Kidney capillary endothelial cell (primary cell): ENCODE results near the gene NOVA1.
A peak's percentile ranks its signal among the peaks of the same experiment; 100 is the strongest.
"Not testable (repeated sequence)": the region's sequence is repeated elsewhere in the genome, so short reads cannot be mapped to it uniquely, and the experiment has no call there.

ENCODE experiments used
- DNase-seq: peaks from one replicate; pipeline ENCODE4 v3.0.0-alpha.2; 2018; ENCODE audit warnings: low spot score

Gene NOVA1

DNA sequence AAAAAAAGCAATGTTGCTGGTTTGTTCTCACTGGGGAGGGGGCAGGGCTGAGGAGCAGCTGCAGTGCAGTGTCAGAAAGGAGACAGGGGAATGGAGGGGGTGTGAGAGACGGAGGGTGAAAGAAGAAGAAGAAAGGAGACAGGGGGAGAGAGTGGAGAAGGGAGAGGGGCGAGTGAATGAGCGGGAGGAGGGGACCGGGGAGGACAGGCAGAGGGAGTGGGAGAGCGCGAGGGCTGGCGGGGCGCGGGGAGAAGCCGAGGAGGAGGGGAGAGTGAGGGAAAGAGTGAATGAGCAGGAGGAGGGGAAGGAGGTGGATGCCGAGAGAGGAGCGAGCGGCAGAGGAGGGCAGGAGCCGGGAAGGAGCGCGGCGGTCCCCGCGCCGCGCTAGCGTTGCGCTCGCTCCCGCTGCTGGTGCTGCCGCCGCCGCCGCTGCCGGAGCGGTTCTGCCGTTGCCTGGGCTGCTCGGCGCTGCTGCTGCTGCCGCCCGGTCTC is at the start of gene NOVA1:
Gene NOVA1 (minus strand): TSS at position 445 of the 492 bp plus-strand sequence. CDS start 597 bp downstream, outside the sequence.
- DNase-seq, result peak; percentile 15

DNA sequence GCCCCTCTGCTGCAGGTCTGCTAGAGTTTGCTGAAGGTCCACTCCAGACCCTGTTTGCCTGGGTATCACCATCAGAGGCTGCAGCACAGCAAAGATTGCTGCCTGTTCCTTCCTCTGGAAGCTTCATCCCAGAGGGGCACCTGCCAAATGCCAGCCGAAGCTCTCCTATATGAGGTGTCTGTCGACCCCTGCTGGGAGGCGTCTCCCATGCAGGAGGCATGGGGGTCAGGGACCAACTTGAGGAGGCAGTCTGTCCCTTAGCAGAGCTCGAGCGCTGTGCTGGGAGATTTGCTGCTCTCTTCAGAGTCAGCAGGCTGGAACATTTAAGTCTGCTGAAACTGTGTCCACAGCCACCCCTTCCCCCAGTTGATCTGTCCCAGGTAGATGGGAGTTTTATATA is 47.2 kb upstream of the NOVA1 start:
- not testable (repeated sequence) for DNase-seq

- DNase-seq, result no peak
Observed at GRCh38 chr14:26636561-26636960, 38.7 kb upstream of the NOVA1 start.

DNA sequence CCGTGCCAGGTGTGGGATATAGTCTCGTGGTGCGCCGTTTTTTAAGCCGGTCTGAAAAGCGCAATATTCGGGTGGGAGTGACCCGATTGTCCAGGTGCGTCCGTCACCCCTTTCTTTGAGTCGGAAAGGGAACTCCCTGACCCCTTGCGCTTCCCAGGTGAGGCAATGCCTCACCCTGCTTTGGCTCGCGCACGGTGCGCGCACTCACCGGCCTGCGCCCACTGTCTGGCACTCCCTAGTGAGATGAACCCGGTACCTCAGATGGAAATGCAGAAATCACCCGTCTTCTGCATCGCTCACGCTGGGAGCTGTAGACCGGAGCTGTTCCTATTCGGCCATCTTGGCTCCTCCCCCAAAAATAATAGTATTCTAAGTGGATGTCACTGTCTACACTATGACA is 37.1 kb upstream of the NOVA1 start:
- not testable (repeated sequence) for DNase-seq

- DNase-seq, result no peak
Observed at GRCh38 chr14:26626256-26626655, 28.4 kb upstream of the NOVA1 start.

GRCh38 chr14:26622611-26623010 is 24.8 kb upstream of the NOVA1 start:
- no peak for DNase-seq

DNA sequence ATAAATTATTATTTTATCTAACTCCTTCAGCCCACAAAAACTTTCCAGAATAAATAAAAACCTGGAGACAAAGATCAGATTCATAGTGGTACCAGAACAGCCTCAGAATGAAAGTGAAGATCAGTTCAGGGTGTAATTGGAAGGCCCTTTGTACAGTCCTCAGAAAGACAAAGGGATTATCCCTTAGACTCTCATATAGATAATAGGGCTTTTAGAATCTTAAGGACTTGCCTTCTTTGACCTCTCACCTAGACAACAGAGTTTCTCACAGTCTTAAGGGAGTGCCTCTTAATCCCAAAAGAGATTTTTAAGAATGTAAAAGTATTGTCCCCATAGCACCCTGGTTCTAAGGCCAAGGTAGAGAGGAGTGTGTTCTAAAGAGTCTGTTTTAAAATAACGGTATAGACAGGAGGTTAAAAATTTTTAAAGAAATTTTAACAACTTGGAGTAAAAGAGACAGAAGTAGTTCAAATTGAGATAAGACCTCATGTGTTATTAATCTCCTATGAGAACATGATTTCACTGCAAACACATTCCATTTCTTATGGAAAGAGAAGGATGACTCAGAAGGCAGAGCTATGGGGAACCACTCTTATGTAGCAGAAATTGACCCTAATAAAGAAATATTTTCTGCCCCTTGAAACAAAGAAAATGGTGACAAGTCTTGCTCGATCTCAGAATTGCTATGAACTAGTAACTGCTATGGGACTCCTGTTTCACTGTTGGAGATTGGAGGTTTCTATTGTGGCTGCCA is 24.2 kb upstream of the NOVA1 start:
- no peak for DNase-seq

DNA sequence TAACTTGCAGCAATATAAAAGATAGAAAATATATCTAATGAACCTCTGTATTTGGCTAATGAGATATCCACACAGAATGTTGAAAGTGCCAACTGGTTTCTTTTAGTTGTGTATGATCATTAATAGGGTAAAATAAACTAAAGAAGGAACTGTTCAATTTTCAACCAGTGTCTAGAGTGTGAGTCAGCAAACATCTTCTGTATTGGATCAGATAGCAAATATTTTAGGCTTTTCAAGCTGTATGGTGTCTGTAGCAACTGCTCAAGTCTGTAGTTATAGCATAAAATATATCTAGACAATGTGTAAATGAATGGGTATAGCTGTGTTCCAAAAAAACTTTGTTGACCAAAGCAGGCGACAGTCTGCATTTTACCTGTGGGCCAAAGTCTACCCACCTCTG is 23.5 kb upstream of the NOVA1 start:
- no peak for DNase-seq

DNA sequence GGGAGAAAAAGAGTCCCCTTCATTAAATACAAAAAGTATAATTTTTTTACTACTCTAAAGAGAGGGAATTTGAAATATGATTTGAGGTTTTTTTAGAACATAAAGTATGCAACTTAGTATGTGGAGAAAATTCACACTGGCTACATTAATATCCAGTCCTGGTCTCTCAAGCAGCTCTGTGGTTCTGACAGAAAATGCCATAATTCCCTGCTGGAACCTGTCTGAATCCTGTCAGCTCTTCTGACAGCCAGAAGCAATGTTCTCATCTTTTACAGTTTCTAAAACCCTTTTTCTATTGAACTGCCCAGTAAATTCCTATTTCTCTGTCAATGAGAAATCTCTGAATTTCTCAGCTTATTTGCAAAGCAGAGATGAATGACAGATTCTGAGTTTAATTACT is 13.4 kb upstream of the NOVA1 start:
- DNase-seq, result no peak

DNA sequence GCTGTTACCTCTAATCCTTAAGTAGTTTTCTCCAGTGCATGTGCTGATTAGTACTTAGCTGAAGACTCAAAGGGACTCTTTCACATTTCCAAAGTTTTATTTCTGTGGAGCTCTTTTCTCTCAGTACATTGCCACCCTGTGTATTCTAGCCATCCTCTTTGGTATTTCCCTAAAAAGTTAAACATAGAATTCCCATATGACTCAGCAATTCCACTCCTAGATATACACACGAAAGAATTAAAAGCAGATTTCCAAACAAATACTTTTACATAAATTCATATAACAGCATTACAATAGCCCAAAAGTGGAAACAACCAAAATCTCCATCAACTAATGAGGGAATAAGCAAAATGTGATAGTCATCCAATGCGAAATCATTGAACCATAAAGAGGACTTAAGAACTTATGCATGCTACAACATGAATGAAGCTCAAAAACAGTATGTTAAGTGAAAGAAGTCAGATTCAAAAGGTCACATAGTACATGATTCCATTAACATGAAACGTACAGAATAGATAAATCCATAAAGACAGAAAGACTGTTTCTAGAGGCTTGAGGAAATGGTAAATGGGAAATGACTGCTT is 9.0 kb upstream of the NOVA1 start:
- no peak for DNase-seq

DNA sequence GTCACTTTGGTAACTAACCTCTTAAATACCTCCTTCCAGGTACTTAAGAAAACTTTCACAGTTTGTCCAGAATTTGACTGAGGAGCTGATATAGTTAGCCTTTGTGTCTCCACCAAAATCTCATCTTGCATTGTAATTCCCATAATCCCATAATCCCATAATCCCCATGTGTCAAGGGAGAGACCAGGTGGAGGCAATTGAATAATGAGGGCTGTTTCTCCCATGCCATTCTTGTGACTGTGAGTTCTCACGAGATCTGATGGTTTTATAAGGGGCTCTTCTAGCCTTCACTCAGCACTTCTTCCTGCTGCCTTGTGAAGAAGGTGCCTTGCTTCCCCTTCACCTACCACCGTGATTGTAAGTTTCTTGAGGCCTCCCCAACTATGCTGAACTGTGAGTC is 7.8 kb upstream of the NOVA1 start:
- no peak for DNase-seq

DNA sequence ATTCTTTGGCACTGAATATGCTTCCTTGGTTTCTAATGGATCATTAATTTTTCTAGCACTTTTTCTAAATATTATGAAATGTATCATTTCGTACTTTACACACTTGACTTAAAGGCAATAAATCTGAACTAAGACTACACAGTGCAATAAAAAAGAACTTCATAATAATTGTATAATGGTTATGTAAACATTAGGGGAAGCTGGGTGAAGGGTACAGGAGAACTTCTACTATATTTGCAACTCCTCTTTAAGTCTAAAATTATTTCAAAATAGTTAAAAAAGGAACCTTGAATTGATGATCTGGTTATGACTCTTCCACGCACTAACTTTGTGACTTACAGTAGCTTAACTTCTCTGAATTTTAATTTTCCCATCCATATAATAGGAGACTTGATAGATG is 5.1 kb upstream of the NOVA1 start:
- DNase-seq, result no peak

DNA sequence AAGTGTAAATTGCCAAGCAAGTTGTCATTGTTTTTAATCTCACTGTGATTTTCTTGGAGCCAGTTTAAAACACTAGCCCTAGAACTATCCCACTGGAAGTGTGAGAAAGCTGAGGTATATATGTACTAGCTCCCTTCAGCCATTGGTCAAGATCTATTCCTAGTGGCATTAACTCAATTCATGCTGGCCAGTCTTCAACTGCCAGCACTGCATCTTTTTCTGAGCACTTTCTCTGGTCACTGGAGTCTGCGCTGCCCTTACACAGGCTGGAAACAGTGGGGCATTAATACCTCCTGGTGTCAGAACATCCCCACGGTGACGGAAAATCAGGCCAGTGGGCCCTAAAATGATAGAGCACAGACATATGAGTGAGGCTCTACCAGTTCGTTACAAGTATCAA is 4.0 kb upstream of the NOVA1 start:
- no peak for DNase-seq

GRCh38 chr14:26599291-26599690 is 1.5 kb upstream of the NOVA1 start:
- DNase-seq, result no peak

- DNase-seq, result no peak
Observed at GRCh38 chr14:26598672-26599131, 869 bp upstream of the NOVA1 start.

- DNase-seq, result peak; percentile 51
Observed at GRCh38 chr14:26598081-26598671, 343 bp upstream of the NOVA1 start.

DNA sequence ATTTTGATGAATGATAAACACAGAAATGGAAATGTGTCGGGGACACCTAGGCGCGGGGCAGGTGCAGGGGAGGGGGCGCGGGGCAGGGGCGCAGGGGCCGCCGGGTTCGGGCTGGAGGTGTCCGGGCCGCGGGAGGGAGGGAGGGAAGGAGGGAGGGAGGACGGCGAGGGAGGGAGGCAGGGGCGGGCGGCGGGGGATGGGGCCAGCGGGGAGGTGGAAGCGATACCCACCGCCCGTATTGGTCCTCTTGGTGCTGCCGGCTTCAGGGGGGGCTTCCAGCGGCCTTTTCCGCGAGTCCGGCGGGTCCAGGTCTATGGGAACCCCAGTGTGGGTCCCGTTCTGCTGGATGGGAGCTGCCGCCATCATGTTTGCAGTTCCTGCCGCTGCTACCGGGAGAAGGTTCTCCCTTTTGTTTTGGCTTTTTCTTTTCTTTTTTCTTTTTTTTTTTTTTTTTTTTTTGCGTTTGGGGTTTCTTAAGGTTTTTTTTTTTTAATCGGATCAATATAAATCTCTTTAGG is 703 bp downstream of the NOVA1 start:
- DNase-seq, result no peak

- no peak for DNase-seq
Observed at GRCh38 chr14:26596543-26597061, 1.2 kb downstream of the NOVA1 start.

GRCh38 chr14:26595926-26596542 is 1.8 kb downstream of the NOVA1 start:
- no peak for DNase-seq

DNA sequence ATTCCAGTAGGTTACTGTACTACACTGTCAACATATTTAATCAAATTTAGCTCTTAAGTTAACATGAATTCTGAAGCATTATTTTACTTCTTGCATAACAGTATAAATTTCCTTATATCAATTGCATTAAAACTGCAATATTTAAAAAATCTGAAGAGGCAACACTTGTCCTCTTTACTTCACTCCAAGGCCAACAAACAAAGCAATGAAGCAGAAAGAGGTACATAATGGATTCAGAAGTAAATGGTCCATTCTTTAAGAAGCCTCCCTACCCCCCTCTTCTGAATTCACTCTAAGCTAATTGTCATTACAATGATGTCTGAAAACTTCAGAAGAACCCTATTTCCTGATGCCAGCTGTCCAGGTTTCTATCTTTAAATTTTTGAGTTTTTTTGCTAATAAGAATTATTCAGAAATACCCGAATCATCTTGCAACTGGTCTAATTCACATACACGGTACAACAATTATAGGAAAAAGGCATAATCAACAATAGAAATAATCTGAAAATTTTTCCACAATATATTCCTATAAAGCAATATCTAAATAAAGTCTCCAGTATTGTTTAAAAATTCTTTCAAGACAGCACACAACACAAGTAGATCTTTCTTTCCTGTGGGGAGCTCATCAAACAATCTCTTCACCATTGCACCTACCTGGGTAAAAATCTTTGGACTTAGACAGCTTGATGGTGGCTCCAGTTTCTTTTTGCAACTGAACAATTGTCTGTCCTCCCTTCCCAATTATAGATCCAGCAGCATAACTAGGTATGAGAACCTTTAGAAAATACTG is 2.9 kb downstream of the NOVA1 start:
- DNase-seq, result no peak

DNA sequence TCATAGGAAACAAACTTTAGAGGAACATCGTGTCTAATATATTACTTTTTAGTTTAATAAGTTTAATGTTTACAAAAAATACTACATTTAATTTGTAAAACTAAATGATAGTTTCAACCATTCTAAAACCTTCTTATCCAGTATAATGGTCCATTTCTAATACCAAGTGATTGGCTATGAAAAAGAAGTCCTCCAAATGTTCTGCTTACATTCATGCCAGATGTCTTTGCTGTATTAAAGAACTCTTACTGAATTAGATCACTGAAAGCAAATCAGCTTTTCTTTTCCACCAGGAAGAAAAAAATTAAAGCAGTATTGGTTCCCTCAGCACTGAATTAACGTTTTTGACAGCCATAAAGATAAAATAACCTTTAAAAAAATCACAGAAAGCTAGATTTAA is 3.7 kb downstream of the NOVA1 start:
- DNase-seq, result no peak
